ENCODE data around the gene PKP4. TPM values are rescaled to one million over a fixed set of nuclear protein-coding genes. Genes with fewer than 3 reads are reported as not detected.

The PKP4 gene
- total RNA-seq, 3 donors from 2014 or later = 62.1 to 138 (median 121) TPM

- Histone ChIP-seq H3K4me1 (no peaks in the 10 kb centered on the region), H3K27ac (no peak overlapping the region), H3K4me3 (no peak overlapping the region), H3K36me3 (no peaks in the 10 kb centered on the region), H3K9me3 (no peaks in the 10 kb centered on the region), H3K27me3 (no peaks in the 10 kb centered on the region)
- DNase-seq (ENCODE audit: low spot score in 2 of 2) = no peak
- intact Hi-C loops (cut with DNase I; ENCODE audit: low total_unique reads) = no loop called here
- TF ChIP-seq CTCF (IDR thresholded peaks at IDR 0.05) = no peak
- TF ChIP-seq POLR2AphosphoS5 (IDR thresholded peaks at IDR 0.05) = no peak
- no peak for TF ChIP-seq POLR2A (IDR thresholded peaks at IDR 0.05)
These were observed 76.3 kb downstream of the PKP4 start for GRCh38 chr2:158533009-158533408.

GRCh38 chr2:158539176-158540005 is 82.6 kb downstream of the PKP4 start:
- Histone ChIP-seq H3K27me3 (no peaks in the 10 kb centered on the region), H3K4me3 (no peak overlapping the region), H3K4me1 (no peaks in the 10 kb centered on the region), H3K27ac (peak overlapping the region; percentile 45 to 52), H3K9me3 (no peaks in the 10 kb centered on the region), H3K36me3 (no peaks in the 10 kb centered on the region)
- DNase-seq (ENCODE audit: low spot score in 2 of 2) = no peak
- intact Hi-C loops (cut with DNase I; ENCODE audit: low total_unique reads) = no loop called here
- TF ChIP-seq CTCF (IDR thresholded peaks at IDR 0.05) = no peak
- no peak for TF ChIP-seq POLR2A (IDR thresholded peaks at IDR 0.05)
- no peak for TF ChIP-seq POLR2AphosphoS5 (IDR thresholded peaks at IDR 0.05)

- no peak overlapping the region for H3K4me3 ChIP-seq
- no peaks in the 10 kb centered on the region for H3K36me3 ChIP-seq
- TF ChIP-seq POLR2AphosphoS5 (IDR thresholded peaks at IDR 0.05) (no peak), CTCF (IDR thresholded peaks at IDR 0.05) (no peak), POLR2A (IDR thresholded peaks at IDR 0.05) (no peak)
- no peaks in the 10 kb centered on the region for H3K27me3 ChIP-seq
- H3K4me1 ChIP-seq = no peaks in the 10 kb centered on the region
- H3K9me3 ChIP-seq = no peaks in the 10 kb centered on the region
- no peak overlapping the region for H3K27ac ChIP-seq
- intact Hi-C loops (cut with DNase I; ENCODE audit: low total_unique reads) = no loop called here
- DNase-seq (ENCODE audit: low spot score in 2 of 2) = no peak
These were observed 85.8 kb downstream of the PKP4 start for GRCh38 chr2:158542577-158542976.

- Histone ChIP-seq H3K4me1 (no peaks in the 10 kb centered on the region), H3K9me3 (no peaks in the 10 kb centered on the region), H3K36me3 (no peaks in the 10 kb centered on the region), H3K4me3 (no peak overlapping the region), H3K27ac (no peak overlapping the region), H3K27me3 (no peaks in the 10 kb centered on the region)
- intact Hi-C loops (cut with DNase I; ENCODE audit: low total_unique reads) = no loop called here
- TF ChIP-seq POLR2AphosphoS5 (IDR thresholded peaks at IDR 0.05) (no peak), CTCF (IDR thresholded peaks at IDR 0.05) (no peak), POLR2A (IDR thresholded peaks at IDR 0.05) (no peak)
- DNase-seq (ENCODE audit: low spot score in 2 of 2) = no peak
These were observed 87.2 kb downstream of the PKP4 start for GRCh38 chr2:158543957-158544356.

- Histone ChIP-seq H3K9me3 (no peaks in the 10 kb centered on the region), H3K36me3 (no peaks in the 10 kb centered on the region), H3K27me3 (no peaks in the 10 kb centered on the region), H3K4me1 (no peaks in the 10 kb centered on the region), H3K4me3 (no peak overlapping the region), H3K27ac (no peak overlapping the region)
- TF ChIP-seq POLR2A (IDR thresholded peaks at IDR 0.05) = no peak
- TF ChIP-seq POLR2AphosphoS5 (IDR thresholded peaks at IDR 0.05) = no peak
- TF ChIP-seq CTCF (IDR thresholded peaks at IDR 0.05) = no peak
- no peak for DNase-seq (ENCODE audit: low spot score in 2 of 2)
- intact Hi-C loops (cut with DNase I; ENCODE audit: low total_unique reads) = no loop called here
These were observed 88.2 kb downstream of the PKP4 start for GRCh38 chr2:158544998-158545397.
